Gastrocnemius medialis (tissue), 4 donors: ENCODE results near the gene SLC10A1. TPM values are rescaled to one million over a fixed set of nuclear protein-coding genes. Genes with fewer than 3 reads are reported as not detected.
A peak's percentile ranks its signal among the peaks of the same experiment; 100 is the strongest.
"Not testable (repeated sequence)": the region's sequence is repeated elsewhere in the genome, so short reads cannot be mapped to it uniquely, and the experiment has no call there.

Source experiments
- ATAC-seq, 2 donors: fragments of 150-250 bp; one replicate each; pipeline ENCODE4 v1.9.1; 2016
- DNase-seq, 2 donors: peaks; one replicate each; pipeline ENCODE4 v3.0.0-alpha.2; 2019
- H3K27ac ChIP-seq, 4 donors: fragments of 200-600 bp; sonication (generic); 1 replicate in 1 of 4; 2 replicates in 3 of 4; pipeline ENCODE4 v1.5.1; 2016 to 2018; ENCODE audit warnings: mild to moderate bottlenecking in 2 of 4, moderate library complexity in 1 of 4
- H3K27me3 ChIP-seq, 3 donors: fragments of 200-600 bp; sonication (generic) in 2 of 3; 1 replicate in 1 of 3; 2 replicates in 2 of 3; pipeline versions ENCODE4 v1.5.1 to v1.6.0; 2016 to 2019; ENCODE audit warnings: mild to moderate bottlenecking in 1 of 3, moderate library complexity in 1 of 3
- H3K36me3 ChIP-seq, 2 donors: fragments of 200-600 bp; sonication (generic) in 1 of 2; one replicate each; pipeline ENCODE4 v1.5.1; 2017 to 2018
- H3K4me1 ChIP-seq, 2 donors: fragments of 200-600 bp; sonication (generic) in 1 of 2; one replicate each; pipeline ENCODE4 v1.5.1; 2016 to 2017; ENCODE audit warnings: mild to moderate bottlenecking in 2 of 2
- H3K4me3 ChIP-seq, 4 donors: fragments of 200-600 bp; sonication (generic) in 3 of 4; 1 replicate in 1 of 4; 2 replicates in 3 of 4; pipeline ENCODE4 v1.5.1; 2016 to 2019; ENCODE audit warnings: mild to moderate bottlenecking in 2 of 4
- H3K9me3 ChIP-seq, 3 donors: fragments of 200-600 bp; sonication (generic) in 2 of 3; 1 replicate in 1 of 3; 2 replicates in 2 of 3; pipeline ENCODE4 v1.5.1; 2016 to 2019
- CTCF ChIP-seq, 5 experiments: fragments of 450-650 bp in 3 of 5; fragments of 200-600 bp in 2 of 5; sonication (generic) in 2 of 5; IDR thresholded peaks in 4 of 5; conservative IDR thresholded peaks in 1 of 5; 1 replicate in 4 of 5; 2 replicates in 1 of 5; pipeline ENCODE4 v1.5.1; 2016 to 2019; ENCODE audit warnings: antibody characterized with exemption in 5 of 5, mild to moderate bottlenecking in 3 of 5, moderate library complexity in 3 of 5
- POLR2A ChIP-seq, 2 donors: fragments of 450-650 bp; IDR thresholded peaks; one replicate each; pipeline ENCODE4 v1.6.1; 2017; ENCODE audit warnings: antibody characterized with exemption in 2 of 2, mild to moderate bottlenecking in 2 of 2, moderate library complexity in 2 of 2
- in situ Hi-C, 4 donors: fragments of 200-750 bp; cut with MboI; loops; one replicate each; pipeline versions ENCODE4 v1.15.0 to v1.8.0; 2017; ENCODE audit warnings: low sequenced_read_pairs in 4 of 4
- intact Hi-C: fragments of 100-400 bp; cut with DNase I; formaldehyde crosslinking; loops from one replicate; pipeline ENCODE4 v1.15.1; 2023; ENCODE audit warnings: low total_unique reads
- total RNA-seq, 4 donors: library from RNA; depleted of rRNA; stranded (reverse); fragments of >200 nt; gene quantifications; one replicate each; pipeline versions ENCODE4 v1.1.0 to v1.2.3, GENCODE V29; 2016

SLC10A1 gene
- total RNA-seq, 4 donors from 2014 or later: 0.22 to 0.23 TPM; not detected in 2

GRCh38 chr14:69818758-69819191, 21.7 kb upstream of the SLC10A1 start:
- no peak overlapping the region for H3K27ac ChIP-seq
- peak; percentile 74 to 91 (median 87) for TF ChIP-seq CTCF (IDR thresholded peaks at IDR 0.05 in 4 of 5, conservative IDR thresholded peaks at IDR 0.05 in 1 of 5)
- TF ChIP-seq POLR2A (IDR thresholded peaks at IDR 0.05): no peak
- H3K27me3 ChIP-seq: no peaks in the 10 kb centered on the region
- intact Hi-C loops: loop anchor here (1.0 to 10.0 kb wide), 5 partner anchors 60 to 498 kb away; partner anchors contain the start of gene SMOC1
- H3K36me3 ChIP-seq: no peaks in the 10 kb centered on the region
- peak; percentile 62 to 86 for ATAC-seq
- no peak overlapping the region for H3K4me3 ChIP-seq
- DNase-seq: peak; percentile 5 to 22
- in situ Hi-C loops: loop anchor here in 3 of 4 donors (5.0 to 25.0 kb wide), 3 partner anchors 209 to 894 kb away; no protein-coding TSS in a partner anchor
- no peaks in the 10 kb centered on the region for H3K9me3 ChIP-seq
- peaks cover 0 to 5% of the 10 kb centered on the region in 2 donors for H3K4me1 ChIP-seq

GRCh38 chr14:69816216-69816615, 19.2 kb upstream of the SLC10A1 start:
- Histone ChIP-seq H3K36me3 (no peaks in the 10 kb centered on the region), H3K27ac (no peak overlapping the region), H3K9me3 (no peaks in the 10 kb centered on the region), H3K4me3 (no peak overlapping the region), H3K4me1 (peaks cover 0 to 5% of the 10 kb centered on the region in 2 donors), H3K27me3 (no peaks in the 10 kb centered on the region)
- TF ChIP-seq CTCF (IDR thresholded peaks at IDR 0.05 in 4 of 5, conservative IDR thresholded peaks at IDR 0.05 in 1 of 5): no peak
- TF ChIP-seq POLR2A (IDR thresholded peaks at IDR 0.05): no peak
- in situ Hi-C loops (loop anchor here in 3 of 4 donors (5.0 to 25.0 kb wide), 3 partner anchors 211 to 896 kb away; no protein-coding TSS in a partner anchor), intact Hi-C loops (loop anchor here (5.0 to 10.0 kb wide), 2 partner anchors 196 to 389 kb away; no protein-coding TSS in a partner anchor)
- DNase-seq (no peak), ATAC-seq (no peak)

DNA sequence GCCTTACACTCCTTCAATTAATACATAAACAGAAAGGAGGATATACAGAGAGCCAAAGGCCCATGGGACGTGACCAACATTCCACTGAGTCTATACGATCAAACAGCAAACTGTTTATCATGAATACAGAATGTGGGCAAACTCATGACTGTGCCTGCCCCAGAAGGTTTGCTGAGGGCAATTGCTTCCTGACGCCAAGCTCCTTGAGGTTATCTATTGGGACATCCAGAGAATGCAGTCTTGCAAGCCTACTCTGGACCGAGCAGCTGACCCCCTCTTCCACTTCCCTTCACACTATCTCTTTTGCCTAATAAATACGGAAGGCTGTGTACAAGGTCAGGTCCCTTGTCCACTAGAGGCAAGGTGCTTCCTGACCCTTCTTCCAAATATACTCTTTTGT, 18.5 kb upstream of the SLC10A1 start:
- ATAC-seq: no peak
- Histone ChIP-seq H3K27ac (no peak overlapping the region), H3K36me3 (no peaks in the 10 kb centered on the region), H3K9me3 (no peaks in the 10 kb centered on the region), H3K4me1 (peaks cover 0 to 5% of the 10 kb centered on the region in 2 donors), H3K4me3 (no peak overlapping the region), H3K27me3 (no peaks in the 10 kb centered on the region)
- intact Hi-C loops (loop anchor here (5.0 to 10.0 kb wide), 2 partner anchors 197 to 389 kb away; no protein-coding TSS in a partner anchor), in situ Hi-C loops (loop anchor here in 3 of 4 donors (5.0 to 25.0 kb wide), 3 partner anchors 212 to 897 kb away; no protein-coding TSS in a partner anchor)
- DNase-seq: no peak
- TF ChIP-seq CTCF (IDR thresholded peaks at IDR 0.05 in 4 of 5, conservative IDR thresholded peaks at IDR 0.05 in 1 of 5) (no peak), POLR2A (IDR thresholded peaks at IDR 0.05) (no peak)

DNA sequence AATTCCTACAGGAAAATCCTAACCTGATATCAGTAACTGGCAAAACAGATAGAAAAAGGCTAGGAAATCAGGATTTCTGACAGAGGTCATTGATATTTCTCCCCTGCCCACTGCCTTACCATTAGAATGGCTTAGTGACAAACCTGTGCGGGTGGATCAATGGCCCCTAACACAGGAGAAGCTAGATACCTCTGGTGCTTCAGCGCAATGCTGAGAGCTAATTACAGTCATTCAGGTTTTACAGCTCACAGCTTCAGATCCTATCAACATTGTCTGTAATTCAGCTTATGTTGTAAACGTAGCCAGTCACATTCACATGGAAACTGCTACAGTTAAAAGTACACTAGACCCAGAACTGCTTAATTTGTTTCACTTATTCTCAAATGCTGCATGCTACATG, 17.4 kb upstream of the SLC10A1 start:
- no peak for TF ChIP-seq POLR2A (IDR thresholded peaks at IDR 0.05)
- TF ChIP-seq CTCF (IDR thresholded peaks at IDR 0.05 in 4 of 5, conservative IDR thresholded peaks at IDR 0.05 in 1 of 5): no peak
- no peak for DNase-seq
- Histone ChIP-seq H3K4me3 (no peak overlapping the region), H3K27ac (no peak overlapping the region), H3K9me3 (no peaks in the 10 kb centered on the region), H3K36me3 (no peaks in the 10 kb centered on the region), H3K27me3 (no peaks in the 10 kb centered on the region), H3K4me1 (peaks cover 0 to 5% of the 10 kb centered on the region in 2 donors)
- ATAC-seq: no peak
- in situ Hi-C loops: loop anchor here in 2 of 4 donors (5.0 to 25.0 kb wide), 2 partner anchors 213 to 898 kb away; no protein-coding TSS in a partner anchor
- intact Hi-C loops: loop anchor here (10.0 kb wide), 1 partner anchor 390 kb away; no protein-coding TSS in a partner anchor

DNA sequence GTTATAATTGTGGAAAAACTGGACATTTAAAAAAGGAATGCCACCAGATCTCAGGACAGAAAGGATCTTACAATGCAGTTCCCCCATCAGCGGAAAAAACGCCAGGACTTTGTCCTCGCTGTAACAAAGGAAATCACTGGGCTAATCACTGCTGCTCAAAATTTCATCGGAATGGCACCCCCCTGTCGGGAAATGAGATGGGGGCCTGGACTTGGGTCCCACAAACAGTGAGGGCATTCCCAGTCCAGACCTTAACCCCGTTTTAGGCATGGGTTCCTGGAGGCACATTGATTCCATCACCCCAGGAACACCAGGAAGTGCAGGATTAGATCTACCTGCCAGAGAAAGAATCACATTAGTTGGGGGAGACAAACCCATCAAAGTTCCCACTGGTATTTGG, 16.3 kb upstream of the SLC10A1 start:
- H3K9me3 ChIP-seq, DNase-seq, ATAC-seq, H3K36me3 ChIP-seq, H3K4me3 ChIP-seq, H3K27ac ChIP-seq, H3K27me3 ChIP-seq, H3K4me1 ChIP-seq: not testable (repeated sequence)
- intact Hi-C loops (loop anchor here (10.0 kb wide), 1 partner anchor 391 kb away; no protein-coding TSS in a partner anchor), in situ Hi-C loops (loop anchor here in 2 of 4 donors (5.0 to 25.0 kb wide), 2 partner anchors 214 to 899 kb away; no protein-coding TSS in a partner anchor)
